Right atrium auricular region (tissue), 2 donors: ENCODE measurements around the gene OTOG. TPM values are rescaled to one million over a fixed set of nuclear protein-coding genes. Genes with fewer than 3 reads are reported as not detected.

ENCODE experiments used
- DNase-seq: peaks from one replicate; pipeline ENCODE4 v3.0.0-alpha.2; 2019; ENCODE audit warnings: low spot score
- H3K27ac ChIP-seq, 2 donors: fragments of 200-600 bp; sonication (generic); 1 replicate in 1 of 2; 2 replicates in 1 of 2; pipeline ENCODE4 v1.5.1; 2016 to 2019
- H3K27me3 ChIP-seq, 2 donors: fragments of 200-600 bp; sonication (generic); one replicate each; pipeline versions ENCODE4 v1.5.1 to v1.6.0; 2017 to 2019
- H3K36me3 ChIP-seq: fragments of 200-600 bp; sonication (generic); one replicate; pipeline ENCODE4 v1.5.1; 2016
- H3K4me1 ChIP-seq, 2 donors: fragments of 200-600 bp; sonication (generic); one replicate each; pipeline versions ENCODE4 v1.5.1 to v1.6.0; 2017 to 2019
- H3K4me3 ChIP-seq, 2 donors: fragments of 200-600 bp; sonication (generic); 1 replicate in 1 of 2; 2 replicates in 1 of 2; pipeline ENCODE4 v1.5.1; 2017 to 2019; ENCODE audit warnings: mild to moderate bottlenecking in 1 of 2, moderate library complexity in 1 of 2
- H3K9me3 ChIP-seq, 2 donors: fragments of 200-600 bp; sonication (generic); one replicate each; pipeline ENCODE4 v1.5.1; 2019
- total RNA-seq, 2 donors: library from RNA; depleted of rRNA; stranded (reverse); fragments of >200 nt; gene quantifications; one replicate each; pipeline ENCODE4 v1.1.0, GENCODE V29; 2016
- TF ChIP-seq, protein P1 (sequence below), 2 donors: fragments of 200-600 bp; sonication (generic); IDR thresholded peaks; one replicate each; pipeline ENCODE4 v1.5.1; 2019; ENCODE audit warnings: antibody characterized with exemption in 2 of 2

The OTOG gene
- total RNA-seq, 2 donors from 2014 or later, result not detected

DNA sequence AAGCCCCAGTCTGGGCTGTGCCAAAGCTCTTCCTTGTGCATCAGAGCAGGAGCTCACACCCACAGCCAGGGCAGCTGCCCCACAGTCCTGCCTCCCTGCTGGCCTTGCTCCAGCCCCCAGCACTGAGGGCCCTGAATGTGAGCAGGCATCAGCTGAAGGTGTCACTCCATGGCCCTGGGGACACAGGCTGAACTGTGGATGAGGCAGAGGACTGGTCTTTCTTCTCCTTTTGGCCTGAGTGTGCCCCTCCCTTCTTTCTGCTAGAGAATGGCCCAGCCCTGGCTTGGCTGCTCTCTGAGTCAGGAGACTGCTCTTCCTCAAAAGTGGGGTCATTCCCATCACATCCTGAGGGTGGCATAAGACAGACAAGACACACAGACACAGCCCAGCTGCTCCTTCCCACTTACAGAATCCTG lies 16.2 kb downstream of the OTOG start:
- no peaks in the 10 kb centered on the region for H3K9me3 ChIP-seq
- TF ChIP-seq, protein P1, sequence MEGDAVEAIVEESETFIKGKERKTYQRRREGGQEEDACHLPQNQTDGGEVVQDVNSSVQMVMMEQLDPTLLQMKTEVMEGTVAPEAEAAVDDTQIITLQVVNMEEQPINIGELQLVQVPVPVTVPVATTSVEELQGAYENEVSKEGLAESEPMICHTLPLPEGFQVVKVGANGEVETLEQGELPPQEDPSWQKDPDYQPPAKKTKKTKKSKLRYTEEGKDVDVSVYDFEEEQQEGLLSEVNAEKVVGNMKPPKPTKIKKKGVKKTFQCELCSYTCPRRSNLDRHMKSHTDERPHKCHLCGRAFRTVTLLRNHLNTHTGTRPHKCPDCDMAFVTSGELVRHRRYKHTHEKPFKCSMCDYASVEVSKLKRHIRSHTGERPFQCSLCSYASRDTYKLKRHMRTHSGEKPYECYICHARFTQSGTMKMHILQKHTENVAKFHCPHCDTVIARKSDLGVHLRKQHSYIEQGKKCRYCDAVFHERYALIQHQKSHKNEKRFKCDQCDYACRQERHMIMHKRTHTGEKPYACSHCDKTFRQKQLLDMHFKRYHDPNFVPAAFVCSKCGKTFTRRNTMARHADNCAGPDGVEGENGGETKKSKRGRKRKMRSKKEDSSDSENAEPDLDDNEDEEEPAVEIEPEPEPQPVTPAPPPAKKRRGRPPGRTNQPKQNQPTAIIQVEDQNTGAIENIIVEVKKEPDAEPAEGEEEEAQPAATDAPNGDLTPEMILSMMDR (IDR thresholded peaks at IDR 0.05), result no peak
- H3K4me3 ChIP-seq, result no peak overlapping the region
- DNase-seq, result no peak
- no peaks in the 10 kb centered on the region for H3K4me1 ChIP-seq
- no peaks in the 10 kb centered on the region for H3K27me3 ChIP-seq
- H3K36me3 ChIP-seq, result no peaks in the 10 kb centered on the region
- no peak overlapping the region for H3K27ac ChIP-seq

DNA sequence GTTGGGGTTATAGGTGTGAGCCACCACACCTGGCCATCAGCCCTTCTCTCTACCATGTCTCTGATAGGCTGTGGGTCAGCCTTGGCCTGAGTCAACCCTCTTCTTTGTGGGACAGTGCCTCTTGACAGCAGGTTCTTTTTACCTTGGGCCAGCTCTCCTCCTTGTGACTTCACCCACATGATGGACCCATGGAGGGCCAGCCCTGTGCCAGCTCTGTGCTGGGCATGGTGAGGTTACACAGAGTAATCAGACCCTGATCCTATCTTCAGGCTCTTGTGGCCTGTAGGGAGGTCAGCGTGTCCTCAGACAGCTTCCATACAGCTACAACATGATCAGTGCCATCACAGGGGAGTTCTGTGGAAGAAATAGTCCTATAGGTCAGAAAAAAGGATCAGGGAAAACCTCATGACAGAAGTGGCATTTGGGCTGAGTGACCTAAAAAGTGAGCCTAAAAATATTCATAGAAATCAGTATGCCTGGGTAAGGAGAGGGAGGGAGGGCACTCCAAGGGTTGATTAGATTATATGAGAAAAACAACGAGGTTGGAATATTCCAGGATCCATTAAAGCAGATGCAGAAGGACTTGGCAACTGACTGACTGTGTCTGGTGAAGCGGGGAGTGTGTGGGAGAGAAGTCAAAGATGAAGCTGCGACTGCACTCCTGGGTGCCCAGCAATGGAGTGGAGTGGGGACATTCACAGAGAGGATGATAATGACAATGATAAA lies 17.1 kb downstream of the OTOG start:
- TF ChIP-seq, protein P1 (IDR thresholded peaks at IDR 0.05), result no peak
- no peak for DNase-seq
- H3K4me1 ChIP-seq, result no peaks in the 10 kb centered on the region
- H3K27me3 ChIP-seq, result no peaks in the 10 kb centered on the region
- no peaks in the 10 kb centered on the region for H3K36me3 ChIP-seq
- H3K4me3 ChIP-seq, result no peak overlapping the region
- H3K9me3 ChIP-seq, result no peaks in the 10 kb centered on the region
- H3K27ac ChIP-seq, result no peak overlapping the region

DNA sequence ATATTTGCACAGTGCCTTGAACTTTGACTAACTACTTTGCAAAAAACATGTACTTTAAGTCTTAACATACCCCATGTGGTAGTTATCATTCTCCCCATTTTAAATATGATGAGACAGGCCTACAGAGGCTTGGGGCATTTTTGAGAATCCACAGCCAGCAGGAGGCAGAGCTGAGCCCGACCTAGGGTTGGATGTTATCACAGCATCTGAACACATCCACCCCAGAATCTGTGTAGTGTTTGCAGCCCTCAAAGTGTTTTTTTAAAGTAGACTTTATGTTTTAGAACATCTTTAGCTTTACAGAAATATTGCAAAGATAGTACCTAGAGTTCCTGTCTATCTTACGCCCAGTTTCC lies 17.6 kb downstream of the OTOG start:
- no peaks in the 10 kb centered on the region for H3K9me3 ChIP-seq
- H3K36me3 ChIP-seq, result no peaks in the 10 kb centered on the region
- no peak overlapping the region for H3K4me3 ChIP-seq
- H3K27me3 ChIP-seq, result no peaks in the 10 kb centered on the region
- no peak overlapping the region for H3K27ac ChIP-seq
- TF ChIP-seq, protein P1 (IDR thresholded peaks at IDR 0.05), result no peak
- H3K4me1 ChIP-seq, result no peaks in the 10 kb centered on the region
- DNase-seq, result no peak

DNA sequence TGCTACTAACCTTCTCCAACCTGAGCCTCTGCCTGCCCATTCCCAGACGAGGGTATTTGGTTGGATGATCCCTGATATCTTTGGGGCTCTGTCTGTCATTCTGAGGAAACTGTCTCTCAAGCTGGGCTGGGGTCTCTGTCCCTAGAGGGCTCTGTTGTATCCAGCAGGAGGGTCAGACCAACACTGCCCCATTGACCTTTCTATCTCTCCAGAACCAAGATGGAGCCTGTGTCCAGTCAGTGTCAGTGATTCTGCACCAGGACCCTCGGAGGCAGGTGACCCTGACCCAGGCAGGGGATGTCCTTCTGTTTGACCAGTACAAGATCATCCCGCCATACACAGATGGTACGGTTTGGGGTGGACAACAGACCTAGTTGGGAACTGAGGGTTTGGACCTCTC lies 21.9 kb downstream of the OTOG start:
- Histone ChIP-seq H3K9me3 (no peaks in the 10 kb centered on the region), H3K4me1 (no peaks in the 10 kb centered on the region), H3K4me3 (no peak overlapping the region), H3K27me3 (no peaks in the 10 kb centered on the region), H3K27ac (no peak overlapping the region), H3K36me3 (no peaks in the 10 kb centered on the region)
- TF ChIP-seq, protein P1 (IDR thresholded peaks at IDR 0.05), result no peak
- DNase-seq, result no peak

DNA sequence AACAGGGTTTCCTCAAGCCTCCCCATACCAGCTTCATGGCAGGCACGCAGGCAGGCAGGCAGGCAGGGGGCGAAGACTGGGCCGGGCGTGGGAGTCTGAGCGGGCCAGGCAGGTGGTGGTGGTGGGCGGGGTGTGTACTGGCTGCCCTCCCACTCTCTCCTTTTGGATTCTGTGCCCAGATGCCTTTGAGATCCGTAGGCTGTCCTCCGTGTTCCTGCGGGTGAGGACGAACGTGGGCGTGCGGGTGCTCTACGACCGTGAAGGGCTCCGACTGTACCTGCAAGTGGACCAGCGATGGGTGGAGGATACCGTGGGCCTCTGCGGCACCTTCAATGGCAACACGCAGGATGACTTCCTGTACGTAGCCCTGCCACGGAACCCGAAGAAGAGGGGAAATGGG lies 23.0 kb downstream of the OTOG start:
- no peaks in the 10 kb centered on the region for H3K36me3 ChIP-seq
- no peaks in the 10 kb centered on the region for H3K9me3 ChIP-seq
- H3K27ac ChIP-seq, result no peak overlapping the region
- no peaks in the 10 kb centered on the region for H3K4me1 ChIP-seq
- no peak overlapping the region for H3K4me3 ChIP-seq
- no peaks in the 10 kb centered on the region for H3K27me3 ChIP-seq
- TF ChIP-seq, protein P1 (IDR thresholded peaks at IDR 0.05), result no peak
- no peak for DNase-seq
